HepG2 (cell line): Measurements from ENCODE around the gene FOXS1. TPM values are rescaled to one million over a fixed set of nuclear protein-coding genes. Genes with fewer than 3 reads are reported as not detected.

Experiments
- ATF1 ChIP-seq: IDR thresholded peaks from 2 replicates; pipeline ENCODE4 v1.6.1; 2016; ENCODE audit warnings: mild to moderate bottlenecking, control low read depth
- CCAR2 ChIP-seq: fragments of 200-400 bp; formaldehyde crosslinking; optimal IDR thresholded peaks from 2 replicates; pipeline ENCODE3; 2018; ENCODE audit warnings: low read depth, mild to moderate bottlenecking, low read length, moderate library complexity
- CEBPG ChIP-seq: IDR thresholded peaks from 2 replicates; pipeline ENCODE4 v1.6.1; 2016
- CHD2 ChIP-seq: IDR thresholded peaks from 2 replicates; pipeline ENCODE4 v1.6.1; 2011; ENCODE audit warnings: low read depth, low read length, improper control_type of control experiment
- FOXJ3 ChIP-seq: sonication (generic); formaldehyde crosslinking; IDR thresholded peaks from 2 replicates; pipeline ENCODE4 v1.4.0; 2020; ENCODE audit warnings: missing genetic modification reagents, mild to moderate bottlenecking, borderline replicate concordance
- GATA4 ChIP-seq: sonication (generic); IDR thresholded peaks from 2 replicates; pipeline ENCODE4 v1.6.1; 2016; ENCODE audit warnings: antibody characterized with exemption, low read depth, borderline replicate concordance
- GPN1 ChIP-seq: sonication (generic); formaldehyde crosslinking; IDR thresholded peaks from 2 replicates; pipeline ENCODE4 v1.5.1; 2020; ENCODE audit warnings: missing genetic modification reagents, borderline replicate concordance
- JUNB ChIP-seq: sonication (generic); formaldehyde crosslinking; IDR thresholded peaks from 2 replicates; pipeline ENCODE4 v1.8.0; 2022; ENCODE audit warnings: missing genetic modification reagents, mild to moderate bottlenecking, borderline replicate concordance
- NONO ChIP-seq, 2 experiments: fragments of 450-650 bp in 1 of 2; sonication (generic) in 1 of 2; formaldehyde crosslinking in 1 of 2; IDR thresholded peaks in 1 of 2; conservative IDR thresholded peaks in 1 of 2; 2 replicates each; pipeline versions ENCODE4 v1.6.1 to v1.8.0; 2017 to 2022; ENCODE audit warnings: mild to moderate bottlenecking in 1 of 2, missing genetic modification reagents in 1 of 2, moderate library complexity in 1 of 2
- RARA ChIP-seq: IDR thresholded peaks from 2 replicates; pipeline ENCODE4 v1.6.1; 2016; ENCODE audit warnings: missing genetic modification reagents, missing compliant biosample characterization
- SNAPC2 ChIP-seq: sonication (generic); formaldehyde crosslinking; IDR thresholded peaks from 2 replicates; pipeline ENCODE4 v1.8.1; 2022; ENCODE audit warnings: mild to moderate bottlenecking, missing genetic modification reagents
- TBX2 ChIP-seq: sonication (generic); formaldehyde crosslinking; IDR thresholded peaks from 2 replicates; pipeline ENCODE4 v1.5.0; 2020; ENCODE audit warnings: missing genetic modification reagents, mild to moderate bottlenecking, borderline replicate concordance
- THAP11 ChIP-seq: IDR thresholded peaks from 2 replicates; pipeline ENCODE4 v1.6.1; 2016; ENCODE audit warnings: missing biosample characterization, missing genetic modification reagents
- ZBTB7B ChIP-seq: sonication (generic); formaldehyde crosslinking; IDR thresholded peaks from 2 replicates; pipeline ENCODE4 v1.4.0; 2020; ENCODE audit warnings: missing genetic modification reagents
- ZFYVE20 ChIP-seq: sonication (generic); formaldehyde crosslinking; IDR thresholded peaks from 2 replicates; pipeline ENCODE4 v1.8.0; 2023; ENCODE audit warnings: low read depth, mild to moderate bottlenecking, moderate library complexity, missing genetic modification reagents, borderline replicate concordance
- ZNF354B ChIP-seq: sonication (generic); formaldehyde crosslinking; IDR thresholded peaks from 2 replicates; pipeline ENCODE4 v1.8.0; 2022; ENCODE audit warnings: mild to moderate bottlenecking, missing genetic modification reagents
- ZNF674 ChIP-seq: sonication (generic); formaldehyde crosslinking; IDR thresholded peaks from 2 replicates; pipeline ENCODE4 v1.5.0; 2020; ENCODE audit warnings: low read depth, mild to moderate bottlenecking, missing genetic modification reagents
- ZNF777 ChIP-seq: sonication (generic); formaldehyde crosslinking; IDR thresholded peaks from 2 replicates; pipeline ENCODE4 v1.4.0; 2020; ENCODE audit warnings: missing genetic modification reagents
- polyA plus RNA-seq, 8 experiments: library from polyadenylated mRNA; depleted of rRNA in 3 of 8; stranded (reverse) in 7 of 8; unstranded in 1 of 8; fragments of >200 nt; fragmentation: Illumina TruSeq in 4 of 8; extraction: Trizol in 4 of 8; gene quantifications; 2 replicates each; pipeline versions ENCODE4 v1.2.1 to v1.2.3, GENCODE V29; 2011 to 2016; ENCODE audit warnings: low read depth in 4 of 8, missing spikeins in 1 of 8, mixed read lengths in 1 of 8; ENCODE audit not compliant: insufficient read depth in 1 of 8
- total RNA-seq, 5 experiments: library from RNA; depleted of rRNA; stranded (reverse); fragments of >200 nt; fragmentation: Illumina TruSeq; extraction: Trizol; gene quantifications; 2 replicates each; pipeline ENCODE4 v1.2.3, GENCODE V29; 2016; ENCODE audit warnings: low read depth in 1 of 5
- TF ChIP-seq, protein P1 (sequence below): sonication (generic); formaldehyde crosslinking; IDR thresholded peaks from 2 replicates; pipeline ENCODE4 v1.4.0; 2020; ENCODE audit warnings: missing genetic modification reagents
- TF ChIP-seq, protein P2 (sequence below): sonication (generic); formaldehyde crosslinking; IDR thresholded peaks from 2 replicates; pipeline ENCODE4 v1.8.1; 2023; ENCODE audit warnings: mild to moderate bottlenecking, moderate library complexity, missing genetic modification reagents
- TF ChIP-seq, protein P3 (sequence below): sonication (generic); formaldehyde crosslinking; IDR thresholded peaks from 2 replicates; pipeline ENCODE4 v1.5.1; 2020; ENCODE audit warnings: mild to moderate bottlenecking, moderate library complexity, missing genetic modification reagents
- TF ChIP-seq, protein P4 (sequence below): sonication (generic); formaldehyde crosslinking; IDR thresholded peaks from 2 replicates; pipeline ENCODE4 v1.5.0; 2020; ENCODE audit warnings: mild to moderate bottlenecking, missing genetic modification reagents
- TF ChIP-seq, protein P5 (sequence below): sonication (generic); formaldehyde crosslinking; IDR thresholded peaks from 2 replicates; pipeline ENCODE4 v1.8.0; 2022; ENCODE audit warnings: missing genetic modification reagents, mild to moderate bottlenecking, borderline replicate concordance

The FOXS1 gene
- total and polyA plus RNA-seq, 2 of the 13 experiments (the other 11 are each of a cell fraction or from before 2014, with no cell fraction given): not detected

DNA sequence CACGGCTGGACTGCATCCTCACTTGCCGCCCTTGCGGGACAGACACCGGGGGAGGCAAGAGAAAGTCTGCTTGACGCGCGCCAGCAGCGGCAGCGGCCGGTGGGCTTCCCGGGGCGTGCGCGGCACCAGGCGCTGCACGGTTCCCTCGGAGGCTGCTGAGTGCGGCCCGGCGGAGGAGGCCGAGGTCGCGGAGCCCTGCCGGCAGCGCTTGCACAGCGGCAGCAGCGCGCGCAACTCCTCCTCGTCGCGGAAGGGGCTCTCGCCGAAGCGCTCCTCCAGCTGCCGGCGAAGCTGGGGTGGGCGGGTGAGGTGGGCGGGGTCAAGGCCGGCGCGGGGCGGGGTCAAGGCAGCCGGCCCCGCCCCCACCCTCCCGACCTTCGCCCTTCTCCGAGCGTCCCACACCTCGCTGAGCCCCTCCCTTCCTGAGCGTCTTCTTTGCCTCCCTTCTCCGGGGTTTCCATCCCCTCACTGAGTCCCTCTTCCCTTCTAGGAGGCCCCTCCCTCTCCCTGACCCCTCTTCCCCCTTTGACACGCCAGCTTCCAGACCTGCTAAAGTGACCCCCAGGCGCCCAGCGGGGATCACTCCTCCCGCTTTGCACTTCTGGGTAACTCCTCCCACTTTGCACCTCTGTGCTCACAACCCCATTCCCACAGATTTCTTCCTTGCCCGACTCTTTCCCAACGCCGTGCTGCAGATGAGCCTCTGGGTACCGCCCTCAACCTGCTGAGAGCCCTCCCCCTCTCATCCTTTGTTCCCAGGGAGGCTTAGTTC lies 16.2 kb upstream of the FOXS1 start (continued):
- TF ChIP-seq, protein P1, sequence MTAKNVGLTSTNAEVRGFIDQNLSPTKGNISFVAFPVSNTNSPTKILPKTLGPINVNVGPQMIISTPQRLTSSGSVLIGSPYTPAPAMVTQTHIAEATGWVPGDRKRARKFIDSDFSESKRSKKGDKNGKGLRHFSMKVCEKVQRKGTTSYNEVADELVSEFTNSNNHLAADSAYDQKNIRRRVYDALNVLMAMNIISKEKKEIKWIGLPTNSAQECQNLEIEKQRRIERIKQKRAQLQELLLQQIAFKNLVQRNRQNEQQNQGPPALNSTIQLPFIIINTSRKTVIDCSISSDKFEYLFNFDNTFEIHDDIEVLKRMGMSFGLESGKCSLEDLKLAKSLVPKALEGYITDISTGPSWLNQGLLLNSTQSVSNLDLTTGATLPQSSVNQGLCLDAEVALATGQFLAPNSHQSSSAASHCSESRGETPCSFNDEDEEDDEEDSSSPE (CRISPR knock-in tag): peak; percentile 70; the same call in 1 of the 2 replicates
- TF ChIP-seq, protein P2, sequence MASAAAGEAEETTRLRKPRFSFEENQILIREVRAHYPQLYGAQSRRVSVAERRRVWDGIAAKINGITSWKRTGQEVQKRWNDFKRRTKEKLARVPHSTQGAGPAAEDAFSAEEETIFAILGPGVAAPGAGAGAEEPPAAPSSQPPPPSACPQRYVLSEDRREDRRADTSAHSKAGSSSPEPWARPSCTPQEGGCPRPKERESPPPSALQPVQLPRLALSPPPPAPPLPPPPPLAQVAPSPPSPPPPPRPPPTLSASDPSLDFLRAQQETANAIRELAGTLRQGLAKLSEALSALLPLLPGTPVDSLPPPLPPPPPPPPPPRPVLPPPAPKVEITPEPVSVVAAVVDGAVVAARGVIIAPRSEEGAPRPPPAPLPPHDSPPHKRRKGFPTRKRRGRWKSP: peak; percentile 99
- TF ChIP-seq, protein P3, sequence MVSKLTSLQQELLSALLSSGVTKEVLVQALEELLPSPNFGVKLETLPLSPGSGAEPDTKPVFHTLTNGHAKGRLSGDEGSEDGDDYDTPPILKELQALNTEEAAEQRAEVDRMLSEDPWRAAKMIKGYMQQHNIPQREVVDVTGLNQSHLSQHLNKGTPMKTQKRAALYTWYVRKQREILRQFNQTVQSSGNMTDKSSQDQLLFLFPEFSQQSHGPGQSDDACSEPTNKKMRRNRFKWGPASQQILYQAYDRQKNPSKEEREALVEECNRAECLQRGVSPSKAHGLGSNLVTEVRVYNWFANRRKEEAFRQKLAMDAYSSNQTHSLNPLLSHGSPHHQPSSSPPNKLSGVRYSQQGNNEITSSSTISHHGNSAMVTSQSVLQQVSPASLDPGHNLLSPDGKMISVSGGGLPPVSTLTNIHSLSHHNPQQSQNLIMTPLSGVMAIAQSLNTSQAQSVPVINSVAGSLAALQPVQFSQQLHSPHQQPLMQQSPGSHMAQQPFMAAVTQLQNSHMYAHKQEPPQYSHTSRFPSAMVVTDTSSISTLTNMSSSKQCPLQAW (CRISPR knock-in tag): peak; percentile 61; the same call in 1 of the 2 replicates
- TF ChIP-seq THAP11 (peak; percentile 78), ATF1 (CRISPR knock-in tag) (no peak), CEBPG (CRISPR knock-in tag) (no peak), ZNF354B (CRISPR knock-in tag) (no peak), NONO (IDR thresholded peaks at IDR 0.05) (no peak), NONO (CRISPR knock-in tag; conservative IDR thresholded peaks at IDR 0.05) (peak; percentile 58), JUNB (CRISPR knock-in tag) (no peak), FOXJ3 (CRISPR knock-in tag) (no peak), ZBTB7B (CRISPR knock-in tag) (0 out of 2 replicates have a peak, but pooled peaks have one; percentile 37), GPN1 (CRISPR knock-in tag) (no peak), SNAPC2 (CRISPR knock-in tag) (0 out of 2 replicates have a peak, but pooled peaks have one; percentile 15), ZNF777 (CRISPR knock-in tag) (peak; percentile 83), ZFYVE20 (CRISPR knock-in tag) (0 out of 2 replicates have a peak, but pooled peaks have one; percentile 69), CCAR2 (peak; percentile 51), CHD2 (no peak), ZNF674 (CRISPR knock-in tag) (no peak), TBX2 (CRISPR knock-in tag) (peak; percentile 52; the same call in 1 of the 2 replicates), GATA4 (no peak), RARA (CRISPR knock-in tag) (no peak)
- TF ChIP-seq, protein P4, sequence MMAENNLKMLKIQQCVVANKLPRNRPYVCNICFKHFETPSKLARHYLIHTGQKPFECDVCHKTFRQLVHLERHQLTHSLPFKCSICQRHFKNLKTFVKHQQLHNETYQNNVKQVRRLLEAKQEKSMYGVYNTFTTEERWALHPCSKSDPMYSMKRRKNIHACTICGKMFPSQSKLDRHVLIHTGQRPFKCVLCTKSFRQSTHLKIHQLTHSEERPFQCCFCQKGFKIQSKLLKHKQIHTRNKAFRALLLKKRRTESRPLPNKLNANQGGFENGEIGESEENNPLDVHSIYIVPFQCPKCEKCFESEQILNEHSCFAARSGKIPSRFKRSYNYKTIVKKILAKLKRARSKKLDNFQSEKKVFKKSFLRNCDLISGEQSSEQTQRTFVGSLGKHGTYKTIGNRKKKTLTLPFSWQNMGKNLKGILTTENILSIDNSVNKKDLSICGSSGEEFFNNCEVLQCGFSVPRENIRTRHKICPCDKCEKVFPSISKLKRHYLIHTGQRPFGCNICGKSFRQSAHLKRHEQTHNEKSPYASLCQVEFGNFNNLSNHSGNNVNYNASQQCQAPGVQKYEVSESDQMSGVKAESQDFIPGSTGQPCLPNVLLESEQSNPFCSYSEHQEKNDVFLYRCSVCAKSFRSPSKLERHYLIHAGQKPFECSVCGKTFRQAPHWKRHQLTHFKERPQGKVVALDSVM (CRISPR knock-in tag): peak; percentile 88
- TF ChIP-seq, protein P5, sequence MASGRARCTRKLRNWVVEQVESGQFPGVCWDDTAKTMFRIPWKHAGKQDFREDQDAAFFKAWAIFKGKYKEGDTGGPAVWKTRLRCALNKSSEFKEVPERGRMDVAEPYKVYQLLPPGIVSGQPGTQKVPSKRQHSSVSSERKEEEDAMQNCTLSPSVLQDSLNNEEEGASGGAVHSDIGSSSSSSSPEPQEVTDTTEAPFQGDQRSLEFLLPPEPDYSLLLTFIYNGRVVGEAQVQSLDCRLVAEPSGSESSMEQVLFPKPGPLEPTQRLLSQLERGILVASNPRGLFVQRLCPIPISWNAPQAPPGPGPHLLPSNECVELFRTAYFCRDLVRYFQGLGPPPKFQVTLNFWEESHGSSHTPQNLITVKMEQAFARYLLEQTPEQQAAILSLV: peak; percentile 63; the same call in 1 of the 2 replicates
